Mesothelial cell of epicardium (in vitro differentiated cells): ENCODE measurements around the gene GUCD1. TPM values are rescaled to one million over a fixed set of nuclear protein-coding genes. Genes with fewer than 3 reads are reported as not detected.

Source experiments
- DNase-seq, 2 experiments: peaks; one replicate each; pipeline ENCODE4 v3.0.0; 2021; ENCODE audit warnings: low spot score in 2 of 2; ENCODE audit not compliant: unreplicated experiment in 2 of 2
- H3K27ac Mint-ChIP-seq: 2 replicates; pipeline ENCODE4 v1.8.0; 2021; ENCODE audit warnings: mixed read lengths
- H3K27me3 Mint-ChIP-seq: 2 replicates; pipeline ENCODE4 v1.8.0; 2021; ENCODE audit warnings: low read depth, mixed read lengths
- H3K36me3 Mint-ChIP-seq: 2 replicates; pipeline ENCODE4 v1.8.0; 2021; ENCODE audit warnings: mixed read lengths
- H3K4me1 Mint-ChIP-seq: 2 replicates; pipeline ENCODE4 v1.8.0; 2021; ENCODE audit warnings: mixed read lengths
- H3K4me3 Mint-ChIP-seq: 2 replicates; pipeline ENCODE4 v1.8.0; 2021; ENCODE audit warnings: mild to moderate bottlenecking, moderate library complexity, mixed read lengths
- H3K9me3 Mint-ChIP-seq: 2 replicates; pipeline ENCODE4 v1.8.0; 2021; ENCODE audit warnings: mixed read lengths
- total RNA-seq: library from RNA; stranded (reverse); gene quantifications from 3 replicates; pipeline ENCODE4 v1.2.1, GENCODE V29; 2021
- TF ChIP-seq, protein P1 (sequence below): fragments of 200-600 bp; sonication (generic); IDR thresholded peaks from one replicate; pipeline ENCODE4 v1.5.0; 2021; ENCODE audit warnings: antibody characterized with exemption; ENCODE audit not compliant: unreplicated experiment

The GUCD1 gene
- total RNA-seq, 1 donor from 2014 or later = 79.4 TPM

DNA sequence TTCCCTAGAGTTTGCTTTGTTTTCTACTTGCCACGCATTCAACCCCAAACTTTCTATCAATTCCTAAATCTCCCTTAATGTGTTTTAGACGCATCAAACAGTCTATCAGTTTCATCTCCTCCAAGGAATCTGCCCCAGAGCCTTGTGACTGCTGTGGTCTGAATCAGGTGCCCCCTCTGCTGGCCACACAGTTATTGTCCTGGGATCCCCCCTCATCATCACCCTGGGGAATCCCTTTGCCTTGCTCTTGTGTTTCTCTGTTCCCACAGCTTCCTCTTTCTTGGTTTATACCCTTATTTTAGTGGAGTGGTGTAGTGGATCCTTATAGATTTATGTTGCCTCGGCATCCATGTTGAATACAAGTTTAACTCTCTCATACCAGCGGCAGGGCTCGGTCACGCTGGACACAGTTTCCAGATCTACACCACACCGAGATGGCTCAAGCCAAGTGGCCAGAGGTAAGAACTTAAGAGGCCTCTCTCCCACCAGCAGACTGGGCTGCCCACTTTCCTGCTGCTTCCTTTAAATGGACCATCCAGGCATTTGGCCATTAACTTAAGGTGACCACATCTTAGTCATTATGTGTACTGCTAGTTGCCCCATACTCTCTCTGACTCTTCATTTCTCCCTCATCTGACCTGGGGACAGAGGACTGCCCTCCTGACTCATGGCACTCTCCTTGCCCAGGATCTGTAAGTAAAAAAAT is 51.6 kb downstream of the GUCD1 start:
- Mint-ChIP-seq H3K27me3 (peaks cover 13% of the 10 kb centered on the region), H3K9me3 (no peaks in the 10 kb centered on the region), H3K27ac (no peak overlapping the region), H3K4me3 (no peak overlapping the region), H3K4me1 (peaks cover 20% of the 10 kb centered on the region), H3K36me3 (no peaks in the 10 kb centered on the region)
- DNase-seq = no peak
- TF ChIP-seq, protein P1, sequence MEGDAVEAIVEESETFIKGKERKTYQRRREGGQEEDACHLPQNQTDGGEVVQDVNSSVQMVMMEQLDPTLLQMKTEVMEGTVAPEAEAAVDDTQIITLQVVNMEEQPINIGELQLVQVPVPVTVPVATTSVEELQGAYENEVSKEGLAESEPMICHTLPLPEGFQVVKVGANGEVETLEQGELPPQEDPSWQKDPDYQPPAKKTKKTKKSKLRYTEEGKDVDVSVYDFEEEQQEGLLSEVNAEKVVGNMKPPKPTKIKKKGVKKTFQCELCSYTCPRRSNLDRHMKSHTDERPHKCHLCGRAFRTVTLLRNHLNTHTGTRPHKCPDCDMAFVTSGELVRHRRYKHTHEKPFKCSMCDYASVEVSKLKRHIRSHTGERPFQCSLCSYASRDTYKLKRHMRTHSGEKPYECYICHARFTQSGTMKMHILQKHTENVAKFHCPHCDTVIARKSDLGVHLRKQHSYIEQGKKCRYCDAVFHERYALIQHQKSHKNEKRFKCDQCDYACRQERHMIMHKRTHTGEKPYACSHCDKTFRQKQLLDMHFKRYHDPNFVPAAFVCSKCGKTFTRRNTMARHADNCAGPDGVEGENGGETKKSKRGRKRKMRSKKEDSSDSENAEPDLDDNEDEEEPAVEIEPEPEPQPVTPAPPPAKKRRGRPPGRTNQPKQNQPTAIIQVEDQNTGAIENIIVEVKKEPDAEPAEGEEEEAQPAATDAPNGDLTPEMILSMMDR = no peak

DNA sequence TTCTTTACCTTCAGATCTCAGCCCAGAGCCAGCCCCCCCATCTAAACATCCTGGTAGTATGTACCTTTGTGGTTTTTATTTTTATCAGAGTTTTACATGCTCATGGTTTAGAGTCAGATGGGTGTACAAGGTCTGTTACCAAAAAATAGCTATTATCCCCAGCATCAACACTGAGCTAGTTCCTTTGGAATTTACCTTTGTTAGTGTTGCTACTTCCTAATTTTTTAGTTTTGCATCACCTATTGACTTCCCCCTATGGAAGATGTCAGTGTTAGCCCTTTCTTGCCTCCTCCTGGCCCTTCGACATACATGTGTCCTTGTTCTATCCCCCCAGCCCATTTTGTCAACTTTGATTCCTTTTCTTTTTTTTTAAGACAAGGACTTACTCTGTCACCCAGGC is 52.4 kb downstream of the GUCD1 start:
- peaks cover 22% of the 10 kb centered on the region for H3K4me1 Mint-ChIP-seq
- no peak for DNase-seq
- no peak overlapping the region for H3K4me3 Mint-ChIP-seq
- H3K27me3 Mint-ChIP-seq = peaks cover 10% of the 10 kb centered on the region
- H3K36me3 Mint-ChIP-seq = no peaks in the 10 kb centered on the region
- H3K27ac Mint-ChIP-seq = no peak overlapping the region
- no peaks in the 10 kb centered on the region for H3K9me3 Mint-ChIP-seq
- TF ChIP-seq, protein P1 = no peak

DNA sequence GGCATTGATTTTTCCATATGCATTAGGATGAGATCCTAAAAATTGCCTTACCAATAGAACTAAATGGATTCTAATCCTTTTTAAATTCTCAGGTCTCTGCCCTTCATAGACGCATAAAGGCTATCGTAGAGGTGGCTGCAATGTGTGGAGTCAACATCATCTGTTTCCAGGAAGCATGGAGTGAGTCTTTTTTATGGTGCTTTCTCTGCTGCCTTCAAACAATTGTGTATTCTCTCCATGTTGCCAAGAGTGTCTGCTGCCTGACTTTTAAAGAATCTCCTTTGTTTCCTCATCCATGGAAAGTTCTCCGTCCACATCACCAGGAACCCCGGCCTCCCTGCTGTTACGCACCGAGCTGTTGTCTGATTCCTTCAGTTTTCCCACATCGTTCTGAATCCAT is 52.9 kb downstream of the GUCD1 start:
- DNase-seq = no peak
- no peaks in the 10 kb centered on the region for H3K36me3 Mint-ChIP-seq
- H3K9me3 Mint-ChIP-seq = no peaks in the 10 kb centered on the region
- no peak overlapping the region for H3K4me3 Mint-ChIP-seq
- peaks cover 7% of the 10 kb centered on the region for H3K27me3 Mint-ChIP-seq
- no peak overlapping the region for H3K27ac Mint-ChIP-seq
- TF ChIP-seq, protein P1 = no peak
- peaks cover 22% of the 10 kb centered on the region for H3K4me1 Mint-ChIP-seq

DNA sequence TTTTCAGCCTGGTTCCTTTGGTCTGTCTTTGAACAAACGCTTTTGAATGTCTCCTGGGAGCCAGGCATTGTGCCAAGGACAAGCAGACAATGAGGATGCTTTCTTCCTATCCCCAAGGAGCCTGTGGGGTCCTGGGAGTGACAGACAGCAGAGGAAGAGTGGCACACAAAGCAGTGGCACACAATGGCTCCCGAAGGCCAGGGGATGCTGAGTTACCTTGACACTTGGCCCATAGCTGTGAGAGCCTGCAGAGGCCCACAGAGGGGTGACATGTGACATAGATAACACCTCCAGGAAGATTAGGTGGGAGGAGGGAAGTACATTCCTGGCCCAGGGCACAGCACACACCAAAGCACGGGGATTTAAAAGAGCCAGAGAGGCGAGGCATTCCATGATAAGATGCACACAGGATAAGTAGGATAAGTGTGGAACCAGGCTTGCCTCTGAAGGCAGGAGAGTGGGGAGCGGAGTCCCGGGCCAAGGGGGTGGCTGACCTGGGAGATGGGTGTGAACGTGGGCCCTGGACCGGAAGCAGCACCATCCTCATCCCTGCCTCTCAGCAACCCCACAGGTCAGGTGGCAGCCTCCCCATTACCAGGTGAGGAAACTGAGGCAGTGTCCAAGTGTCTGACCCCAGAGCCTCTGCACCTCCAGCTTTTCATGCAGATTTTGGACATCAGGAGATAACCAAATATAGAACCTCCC is 53.5 kb downstream of the GUCD1 start:
- no peak for DNase-seq
- Mint-ChIP-seq H3K27me3 (peaks cover 7% of the 10 kb centered on the region), H3K9me3 (no peaks in the 10 kb centered on the region), H3K36me3 (no peaks in the 10 kb centered on the region), H3K27ac (no peak overlapping the region), H3K4me1 (peaks cover 28% of the 10 kb centered on the region), H3K4me3 (no peak overlapping the region)
- TF ChIP-seq, protein P1 = no peak

DNA sequence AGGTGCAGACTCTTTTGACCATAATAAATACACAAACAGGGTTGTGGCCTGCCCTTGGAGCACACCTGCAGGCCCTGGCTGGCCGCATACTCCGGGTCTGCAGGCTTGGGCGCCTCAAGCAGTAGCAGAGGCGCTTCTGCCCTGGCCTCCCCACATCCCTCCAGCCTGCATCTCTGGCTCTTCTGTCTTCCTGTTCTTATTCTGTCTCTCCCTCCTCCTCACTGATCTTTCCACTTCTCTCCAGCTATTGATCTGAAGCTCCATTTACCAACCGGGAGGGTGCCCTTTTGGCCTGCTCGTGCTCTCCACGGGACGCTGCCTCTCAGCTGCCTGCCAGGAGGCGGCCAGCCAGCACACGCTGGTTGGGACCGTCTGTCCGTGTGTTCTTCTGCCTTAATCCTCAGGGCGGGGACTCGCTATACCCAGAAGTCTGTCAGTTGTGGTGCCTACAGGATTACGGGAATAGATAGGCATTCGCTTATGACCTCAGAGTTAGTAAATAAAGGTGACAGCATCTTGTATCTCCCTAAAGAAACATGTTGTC is 54.6 kb downstream of the GUCD1 start:
- Mint-ChIP-seq H3K27ac (no peak overlapping the region), H3K4me1 (peaks cover 29% of the 10 kb centered on the region), H3K4me3 (no peak overlapping the region), H3K36me3 (no peaks in the 10 kb centered on the region), H3K27me3 (peaks cover 13% of the 10 kb centered on the region), H3K9me3 (no peaks in the 10 kb centered on the region)
- DNase-seq = no peak
- TF ChIP-seq, protein P1 = no peak
